GM18517 (cell line): ENCODE measurements around the gene METTL21C.

Experiments used
- ATAC-seq: cut with Tn5 transposase; IDR thresholded peaks from one replicate; pipeline ENCODE4 v1.9.1; 2021; ENCODE audit warnings: mild to moderate bottlenecking, moderate library complexity; ENCODE audit not compliant: unreplicated experiment

The METTL21C gene

GRCh38 chr13:102697929-102698648, 3.2 kb upstream of the METTL21C start:
- ATAC-seq, result no peak

GRCh38 chr13:102697264-102697663, 2.4 kb upstream of the METTL21C start:
- ATAC-seq, result no peak

GRCh38 chr13:102696465-102696864, 1.6 kb upstream of the METTL21C start:
- no peak for ATAC-seq

GRCh38 chr13:102693776-102694175, 1.1 kb downstream of the METTL21C start:
- ATAC-seq, result no peak

GRCh38 chr13:102693250-102693649, 1.6 kb downstream of the METTL21C start:
- ATAC-seq, result no peak

- no peak for ATAC-seq
Observed at GRCh38 chr13:102692491-102692826, 2.4 kb downstream of the METTL21C start.

GRCh38 chr13:102690883-102691282, 4.0 kb downstream of the METTL21C start:
- no peak for ATAC-seq

GRCh38 chr13:102688306-102688973, 6.4 kb downstream of the METTL21C start:
- ATAC-seq, result no peak

- ATAC-seq, result no peak
Observed at GRCh38 chr13:102687520-102687919, 7.3 kb downstream of the METTL21C start.

- no peak for ATAC-seq
Observed at GRCh38 chr13:102686024-102686423, 8.8 kb downstream of the METTL21C start.

GRCh38 chr13:102683637-102684036, 11.2 kb downstream of the METTL21C start:
- ATAC-seq, result no peak

GRCh38 chr13:102682727-102683126, 12.1 kb downstream of the METTL21C start:
- ATAC-seq, result no peak

GRCh38 chr13:102682211-102682610, 12.6 kb downstream of the METTL21C start:
- no peak for ATAC-seq

- no peak for ATAC-seq
Observed at GRCh38 chr13:102680842-102681740, 13.8 kb downstream of the METTL21C start.

GRCh38 chr13:102680133-102680717, 14.6 kb downstream of the METTL21C start:
- ATAC-seq, result no peak

GRCh38 chr13:102679449-102680132, 15.3 kb downstream of the METTL21C start:
- ATAC-seq, result no peak

GRCh38 chr13:102678339-102679107, 16.3 kb downstream of the METTL21C start:
- ATAC-seq, result no peak

GRCh38 chr13:102677122-102677521, 17.7 kb downstream of the METTL21C start:
- no peak for ATAC-seq

- ATAC-seq, result no peak
Observed at GRCh38 chr13:102675115-102675514, 19.7 kb downstream of the METTL21C start.

GRCh38 chr13:102670130-102670529, 24.7 kb downstream of the METTL21C start:
- no peak for ATAC-seq
